ENCODE data around the gene MYLK4.

The MYLK4 gene

GRCh38 chr6:2771079-2771478 lies 20.4 kb upstream of the MYLK4 start:
- Histone ChIP-seq H3K27ac (ENCODE audit: low read depth, low read length) (no peak overlapping the region), H3K79me2 (ENCODE audit: control insufficient read depth, low read length) (peaks cover 99% of the 10 kb centered on the region), H3F3A (ENCODE audit: control insufficient read depth, insufficient read depth) (no peaks in the 10 kb centered on the region), H3K4me1 (ENCODE audit: control insufficient read depth, low read length) (peaks cover 25% of the 10 kb centered on the region), H3K36me3 (ENCODE audit: control insufficient read depth, low read length) (peaks cover 91% of the 10 kb centered on the region), H3K4me3 (ENCODE audit: low read length) (no peak overlapping the region), H3K9me2 (replicated peaks; ENCODE audit: control insufficient read depth, low read length) (no peaks in the 10 kb centered on the region), H3K27me3 (ENCODE audit: control insufficient read depth, low read length) (no peaks in the 10 kb centered on the region), H4K20me1 (ENCODE audit: control insufficient read depth, insufficient read depth, low read depth, low read length) (peaks cover 38% of the 10 kb centered on the region), H3K9me3 (ENCODE audit: control insufficient read depth, insufficient read depth, low read length) (no peaks in the 10 kb centered on the region), H3K4me2 (ENCODE audit: low read length) (no peak overlapping the region)
- no peak for TF ChIP-seq CTCF (IDR thresholded peaks at IDR 0.05; ENCODE audit: low read depth, low read length, poor library complexity, severe bottlenecking)
- no peak for TF ChIP-seq EZH2phosphoT487 (IDR thresholded peaks at IDR 0.05; ENCODE audit: borderline replicate concordance, low read length)

GRCh38 chr6:2770171-2770570 lies 19.4 kb upstream of the MYLK4 start:
- no peak for TF ChIP-seq CTCF (IDR thresholded peaks at IDR 0.05; ENCODE audit: low read depth, low read length, poor library complexity, severe bottlenecking)
- no peak for TF ChIP-seq EZH2phosphoT487 (IDR thresholded peaks at IDR 0.05; ENCODE audit: borderline replicate concordance, low read length)
- H3K36me3 ChIP-seq (ENCODE audit: control insufficient read depth, low read length): peaks cover 87% of the 10 kb centered on the region

GRCh38 chr6:2768696-2769095 lies 18.0 kb upstream of the MYLK4 start:
- no peaks in the 10 kb centered on the region for H3K27me3 ChIP-seq (ENCODE audit: control insufficient read depth, low read length)
- H3K36me3 ChIP-seq (ENCODE audit: control insufficient read depth, low read length): peaks cover 72% of the 10 kb centered on the region
- peaks cover 6% of the 10 kb centered on the region; the same call in 1 of the 2 replicates for H3F3A ChIP-seq (ENCODE audit: control insufficient read depth, insufficient read depth)
- peak overlapping the region; percentile 97 for H3K4me2 ChIP-seq (ENCODE audit: low read length)
- H4K20me1 ChIP-seq (ENCODE audit: control insufficient read depth, insufficient read depth, low read depth, low read length): peaks cover 38% of the 10 kb centered on the region
- H3K4me1 ChIP-seq (ENCODE audit: control insufficient read depth, low read length): peaks cover 34% of the 10 kb centered on the region
- peak overlapping the region; percentile 99 for H3K4me3 ChIP-seq (ENCODE audit: low read length)
- H3K27ac ChIP-seq (ENCODE audit: low read depth, low read length): no peak overlapping the region
- H3K9me3 ChIP-seq (ENCODE audit: control insufficient read depth, insufficient read depth, low read length): no peaks in the 10 kb centered on the region
- H3K9me2 ChIP-seq (replicated peaks; ENCODE audit: control insufficient read depth, low read length): no peaks in the 10 kb centered on the region
- no peak for TF ChIP-seq CTCF (IDR thresholded peaks at IDR 0.05; ENCODE audit: low read depth, low read length, poor library complexity, severe bottlenecking)
- TF ChIP-seq EZH2phosphoT487 (IDR thresholded peaks at IDR 0.05; ENCODE audit: borderline replicate concordance, low read length): no peak
- peaks cover 83% of the 10 kb centered on the region for H3K79me2 ChIP-seq (ENCODE audit: control insufficient read depth, low read length)

More at GRCh38 chr6:2770171-2770570, 19.4 kb upstream of the MYLK4 start:
- peaks cover 25% of the 10 kb centered on the region for H3K4me1 ChIP-seq (ENCODE audit: control insufficient read depth, low read length)
- H3K9me2 ChIP-seq (replicated peaks; ENCODE audit: control insufficient read depth, low read length): no peaks in the 10 kb centered on the region
- no peak overlapping the region for H3K4me2 ChIP-seq (ENCODE audit: low read length)
- H3K79me2 ChIP-seq (ENCODE audit: control insufficient read depth, low read length): peaks cover 98% of the 10 kb centered on the region
- H3K27me3 ChIP-seq (ENCODE audit: control insufficient read depth, low read length): no peaks in the 10 kb centered on the region
- H3K27ac ChIP-seq (ENCODE audit: low read depth, low read length): no peak overlapping the region
- H3K4me3 ChIP-seq (ENCODE audit: low read length): no peak overlapping the region
- H3K9me3 ChIP-seq (ENCODE audit: control insufficient read depth, insufficient read depth, low read length): no peaks in the 10 kb centered on the region
- peaks cover 38% of the 10 kb centered on the region for H4K20me1 ChIP-seq (ENCODE audit: control insufficient read depth, insufficient read depth, low read depth, low read length)
- H3F3A ChIP-seq (ENCODE audit: control insufficient read depth, insufficient read depth): no peaks in the 10 kb centered on the region
